ENCODE results near the gene PLA2G5.

DNA sequence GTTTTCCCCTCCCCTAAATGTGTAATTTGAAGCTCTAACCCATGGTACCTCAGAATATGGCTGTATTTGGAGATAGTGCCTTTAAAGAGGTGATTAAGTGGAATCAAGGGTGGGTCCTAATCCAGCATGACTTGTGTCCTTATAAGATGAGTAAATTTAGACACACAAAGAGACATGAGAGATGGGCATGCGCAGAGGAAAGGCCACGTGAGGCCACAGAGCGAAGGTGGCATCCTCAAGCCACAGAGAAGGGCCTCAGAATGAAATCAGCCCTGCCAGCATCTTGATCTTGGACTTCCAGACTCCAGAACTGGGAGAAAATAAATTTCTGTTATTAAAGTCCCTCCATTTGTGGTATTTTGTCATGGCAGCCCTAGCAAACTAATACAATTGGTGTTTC lies 66.3 kb downstream of the PLA2G5 start:
- TF ChIP-seq REST (IDR thresholded peaks at IDR 0.05; ENCODE audit: borderline replicate concordance), result no peak
- TF ChIP-seq REST (CRISPR knock-in tag; IDR thresholded peaks at IDR 0.05; ENCODE audit: low read depth), result no peak
- TF ChIP-seq E2F1 (CRISPR knock-in tag; IDR thresholded peaks at IDR 0.05), result no peak
- TF ChIP-seq GATA2 (CRISPR knock-in tag; IDR thresholded peaks at IDR 0.05), result no peak
- TF ChIP-seq, protein P1, sequence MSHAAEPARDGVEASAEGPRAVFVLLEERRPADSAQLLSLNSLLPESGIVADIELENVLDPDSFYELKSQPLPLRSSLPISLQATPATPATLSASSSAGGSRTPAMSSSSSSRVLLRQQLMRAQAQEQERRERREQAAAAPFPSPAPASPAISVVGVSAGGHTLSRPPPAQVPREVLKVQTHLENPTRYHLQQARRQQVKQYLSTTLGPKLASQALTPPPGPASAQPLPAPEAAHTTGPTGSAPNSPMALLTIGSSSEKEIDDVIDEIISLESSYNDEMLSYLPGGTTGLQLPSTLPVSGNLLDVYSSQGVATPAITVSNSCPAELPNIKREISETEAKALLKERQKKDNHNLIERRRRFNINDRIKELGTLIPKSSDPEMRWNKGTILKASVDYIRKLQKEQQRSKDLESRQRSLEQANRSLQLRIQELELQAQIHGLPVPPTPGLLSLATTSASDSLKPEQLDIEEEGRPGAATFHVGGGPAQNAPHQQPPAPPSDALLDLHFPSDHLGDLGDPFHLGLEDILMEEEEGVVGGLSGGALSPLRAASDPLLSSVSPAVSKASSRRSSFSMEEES (CRISPR knock-in tag; IDR thresholded peaks at IDR 0.05), result no peak

Data from K562 (cell line).